Left ventricle myocardium superior (tissue), 1 donor: ENCODE measurements around the gene APOL6. TPM values are rescaled to one million over a fixed set of nuclear protein-coding genes. Genes with fewer than 3 reads are reported as not detected.

Source experiments
- ATAC-seq: fragments of 200-7000 bp; cut with Tn5 transposase; one replicate; pipeline ENCODE4 v1.9.1; 2020; ENCODE audit warnings: mild to moderate bottlenecking, moderate library complexity
- DNase-seq: peaks from one replicate; pipeline ENCODE4 v3.0.0-alpha.2; 2020
- intact Hi-C: fragments of 100-400 bp; cut with micrococcal nuclease; formaldehyde crosslinking; loops from one replicate; pipeline ENCODE4 v1.11.0; 2022
- long read RNA-seq: library from polyadenylated mRNA; unstranded; transcript quantifications from one replicate; pipeline ENCODE4 v2.0.0, GENCODE V29; 2021
- total RNA-seq: library from RNA; stranded (reverse); fragmentation: NEBNext Ultra II Directional; extraction: Animal tissue kit (Norgen Biotek cat#: 25700); gene quantifications from one replicate; pipeline ENCODE4 v1.2.1, GENCODE V29; 2021
- donor health status: DM: no; HTN: yes; CAD: no; lungs with severe emphysema.

The APOL6 gene
- 5.2 TPM for total RNA-seq
- long read RNA-seq, full-length matches to known transcripts, result 8 of 18 reads
- long read RNA-seq, partial matches to known transcripts, result 7 of 18 reads
- long read RNA-seq, other reads (novel, unspliced or antisense), result 3 of 18 reads

- DNase-seq (peak; percentile 40), ATAC-seq (peak; percentile 80)
- intact Hi-C loops, result no loop called here
Observed at GRCh38 chr22:35648066-35649025, at the start of gene APOL6. Gene APOL6 (plus strand): TSS chr22:35648446. CDS start chr22:35656426, 7,980 bp downstream.

- peak; percentile 1 for DNase-seq
- intact Hi-C loops, result no loop called here
- ATAC-seq, result no peak
Observed at GRCh38 chr22:35599364-35599763, 48.9 kb upstream of the APOL6 start.

GRCh38 chr22:35600476-35600875 is 47.8 kb upstream of the APOL6 start:
- no peak for ATAC-seq
- peak; percentile 56 for DNase-seq
- intact Hi-C loops, result no loop called here

GRCh38 chr22:35601013-35601580 is 47.1 kb upstream of the APOL6 start:
- no peak for DNase-seq
- ATAC-seq, result no peak
- intact Hi-C loops, result no loop called here

- intact Hi-C loops, result no loop called here
- ATAC-seq, result no peak
- no peak for DNase-seq
Observed at GRCh38 chr22:35601743-35602615, 46.3 kb upstream of the APOL6 start.

GRCh38 chr22:35604621-35605368 is 43.5 kb upstream of the APOL6 start:
- intact Hi-C loops, result no loop called here
- ATAC-seq, result no peak

GRCh38 chr22:35605369-35605680 is 42.9 kb upstream of the APOL6 start:
- intact Hi-C loops, result no loop called here
- ATAC-seq (no peak), DNase-seq (no peak)

More at GRCh38 chr22:35604621-35605368, 43.5 kb upstream of the APOL6 start:
- no peak for DNase-seq

GRCh38 chr22:35605851-35606481 is 42.3 kb upstream of the APOL6 start:
- intact Hi-C loops, result no loop called here
- ATAC-seq, result peak; percentile 79

GRCh38 chr22:35606916-35607315 is 41.3 kb upstream of the APOL6 start:
- intact Hi-C loops, result no loop called here
- ATAC-seq, result no peak
- DNase-seq, result peak; percentile 31

More at GRCh38 chr22:35605851-35606481, 42.3 kb upstream of the APOL6 start:
- peak; percentile 85 for DNase-seq

GRCh38 chr22:35608088-35608487 is 40.2 kb upstream of the APOL6 start:
- intact Hi-C loops, result no loop called here

GRCh38 chr22:35609261-35609660 is 39.0 kb upstream of the APOL6 start:
- no peak for DNase-seq
- intact Hi-C loops, result no loop called here
- ATAC-seq, result no peak

More at GRCh38 chr22:35608088-35608487, 40.2 kb upstream of the APOL6 start:
- DNase-seq (peak; percentile 44), ATAC-seq (no peak)

GRCh38 chr22:35609761-35610160 is 38.5 kb upstream of the APOL6 start:
- intact Hi-C loops, result no loop called here
- peak; percentile 12 for DNase-seq
- no peak for ATAC-seq

GRCh38 chr22:35610741-35611140 is 37.5 kb upstream of the APOL6 start:
- DNase-seq, result no peak
- intact Hi-C loops, result no loop called here
- ATAC-seq, result no peak

GRCh38 chr22:35611200-35611890 is 36.9 kb upstream of the APOL6 start:
- intact Hi-C loops, result no loop called here
- no peak for ATAC-seq
- DNase-seq, result no peak

- no peak for ATAC-seq
- intact Hi-C loops, result no loop called here
Observed at GRCh38 chr22:35611891-35612576, 36.2 kb upstream of the APOL6 start.

GRCh38 chr22:35612903-35613302 is 35.3 kb upstream of the APOL6 start:
- DNase-seq, result peak; percentile 78
- intact Hi-C loops, result no loop called here
- peak; percentile 61 for ATAC-seq

More at GRCh38 chr22:35611891-35612576, 36.2 kb upstream of the APOL6 start:
- DNase-seq, result no peak

- ATAC-seq (no peak), DNase-seq (no peak)
- intact Hi-C loops, result no loop called here
Observed at GRCh38 chr22:35614404-35614803, 33.8 kb upstream of the APOL6 start.
